Measurements from ENCODE around the gene MMUT. TPM values are rescaled to one million over a fixed set of nuclear protein-coding genes. Genes with fewer than 3 reads are reported as not detected.
"Not testable (repeated sequence)": the region's sequence is repeated elsewhere in the genome, so short reads cannot be mapped to it uniquely, and the experiment has no call there.

Gene MMUT
- total and polyA plus RNA-seq, 3 donors from 2014 or later = 17.3 to 26.8 (median 22.6) TPM

GRCh38 chr6:49499623-49500022, 36.6 kb upstream of the MMUT start, which contains the start of gene GLYATL3:
Gene GLYATL3, plus strand, starts transcription at chr6:49499923. Its CDS starts 12,068 bp downstream, at chr6:49511991.
- Histone ChIP-seq H3K36me3 (ENCODE audit: low read depth, missing control alignments) (no peaks in the 10 kb centered on the region), H3K27me3 (no peaks in the 10 kb centered on the region), H3K27ac (no peak within 1 kb of the TSS), H3K4me3 (no peak within 1 kb of the TSS), H3K9me3 (no peaks in the 10 kb centered on the region), H3K4me1 (no peaks in the 10 kb centered on the region)
- TF ChIP-seq CTCF (IDR thresholded peaks at IDR 0.05) (no peak), POLR2A (IDR thresholded peaks at IDR 0.05) (no peak)
- DNase-seq = no peak
- intact Hi-C loops (cut with DNase I; ENCODE audit: low total_unique reads) = no loop called here
- WGBS, 2 donors = 48 to 71% methylated on average over 2 of the region's 2 CpGs

DNA sequence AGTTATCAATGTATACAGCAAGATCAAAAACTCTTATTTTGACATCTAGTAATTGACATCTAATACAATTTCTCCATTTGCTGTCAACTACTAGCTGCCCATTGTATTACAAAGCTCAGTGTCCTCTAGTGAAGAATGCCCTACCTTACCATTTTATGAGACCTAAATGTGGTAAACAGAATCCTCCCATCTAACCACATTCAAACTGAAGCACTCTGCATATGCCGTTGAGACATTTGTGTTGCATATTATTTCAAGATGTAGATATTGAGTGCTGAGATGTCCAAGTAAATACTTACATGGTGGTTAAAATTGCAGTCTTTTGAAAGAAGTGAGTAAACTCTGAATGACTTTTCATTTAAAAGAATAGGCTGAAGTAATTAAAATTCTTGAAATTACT, 36.1 kb upstream of the MMUT start:
- TF ChIP-seq POLR2A (IDR thresholded peaks at IDR 0.05) (no peak), CTCF (IDR thresholded peaks at IDR 0.05) (no peak)
- no peaks in the 10 kb centered on the region for H3K27me3 ChIP-seq
- no peaks in the 10 kb centered on the region for H3K4me1 ChIP-seq
- no peaks in the 10 kb centered on the region for H3K9me3 ChIP-seq
- H3K27ac ChIP-seq = no peak overlapping the region
- intact Hi-C loops (cut with DNase I; ENCODE audit: low total_unique reads) = no loop called here
- DNase-seq = no peak
- H3K4me3 ChIP-seq = no peak overlapping the region
- 82 to 89% methylated on average over 1 of the region's 1 CpG for WGBS, 2 donors
- H3K36me3 ChIP-seq (ENCODE audit: low read depth, missing control alignments) = no peaks in the 10 kb centered on the region

DNA sequence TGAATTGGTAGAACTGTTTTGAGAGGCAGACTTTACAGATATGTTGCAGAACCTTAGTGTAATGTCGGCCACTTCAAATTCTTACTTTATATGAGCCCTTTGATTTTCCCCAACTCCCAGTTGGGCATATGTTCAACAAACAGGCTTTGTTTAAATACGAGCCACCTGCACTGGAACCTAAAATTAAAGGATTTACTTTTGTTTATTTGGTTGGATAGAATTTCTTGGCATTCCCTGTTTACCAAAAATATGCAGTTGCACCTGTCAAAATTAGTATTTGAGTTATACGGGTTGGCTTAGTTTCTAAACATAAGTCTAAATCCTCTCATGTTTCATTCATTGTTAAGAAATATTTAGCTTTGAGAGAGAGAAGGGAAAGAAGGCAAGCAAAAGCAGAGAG, 34.3 kb upstream of the MMUT start:
- DNase-seq = no peak
- H3K4me1 ChIP-seq = no peaks in the 10 kb centered on the region
- H3K36me3 ChIP-seq (ENCODE audit: low read depth, missing control alignments) = no peaks in the 10 kb centered on the region
- H3K4me3 ChIP-seq = no peak overlapping the region
- intact Hi-C loops (cut with DNase I; ENCODE audit: low total_unique reads) = no loop called here
- no peaks in the 10 kb centered on the region for H3K9me3 ChIP-seq
- WGBS, 2 donors = 78 to 92% methylated on average over 3 of the region's 3 CpGs
- H3K27me3 ChIP-seq = no peaks in the 10 kb centered on the region
- H3K27ac ChIP-seq = no peak overlapping the region
- TF ChIP-seq POLR2A (IDR thresholded peaks at IDR 0.05) (no peak), CTCF (IDR thresholded peaks at IDR 0.05) (no peak)

DNA sequence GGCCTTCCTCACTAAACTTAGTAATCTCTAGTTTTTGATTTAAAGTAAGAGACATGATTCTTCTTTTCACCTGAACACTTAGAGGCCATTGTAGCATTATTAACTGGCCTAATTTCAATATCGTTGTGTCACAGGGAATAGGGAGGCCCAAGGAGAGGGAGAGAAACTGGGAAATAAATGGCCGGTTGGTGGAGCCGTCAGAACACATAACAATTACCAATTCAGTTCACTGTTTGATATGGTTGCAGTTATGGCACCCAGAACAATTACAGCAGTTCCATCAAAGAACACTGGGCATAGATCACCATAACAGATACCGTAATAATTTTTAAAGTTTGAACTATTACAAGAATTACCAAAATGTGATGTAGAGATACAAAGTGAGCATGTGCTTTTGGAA, 27.6 kb upstream of the MMUT start:
- Histone ChIP-seq H3K27me3 (no peaks in the 10 kb centered on the region), H3K36me3 (ENCODE audit: low read depth, missing control alignments) (no peaks in the 10 kb centered on the region), H3K27ac (no peak overlapping the region), H3K4me3 (no peak overlapping the region), H3K9me3 (no peaks in the 10 kb centered on the region), H3K4me1 (no peaks in the 10 kb centered on the region)
- TF ChIP-seq POLR2A (IDR thresholded peaks at IDR 0.05) (no peak), CTCF (IDR thresholded peaks at IDR 0.05) (no peak)
- intact Hi-C loops (cut with DNase I; ENCODE audit: low total_unique reads) = no loop called here
- WGBS, 2 donors = 90 to 96% methylated on average over 4 of the region's 4 CpGs
- DNase-seq = no peak

DNA sequence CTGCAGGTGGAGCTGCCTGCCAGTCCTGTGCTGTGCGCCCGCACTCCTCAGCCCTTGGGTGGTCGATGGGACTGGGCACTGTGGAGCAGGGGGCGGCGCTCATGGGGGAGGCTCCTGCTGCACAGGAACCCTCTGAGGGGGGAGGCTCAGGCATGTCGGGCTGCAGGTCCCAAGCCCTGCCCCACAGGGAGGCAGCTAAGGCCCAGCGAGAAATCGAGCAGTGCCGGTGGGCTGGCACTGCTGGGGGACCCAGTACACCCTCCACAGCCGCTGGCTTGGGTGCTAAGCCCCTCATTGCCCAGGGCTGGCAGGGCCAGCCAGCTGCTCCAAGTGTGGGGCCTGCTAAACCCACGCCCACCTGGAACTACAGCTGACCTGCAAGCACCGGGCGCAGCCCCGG, 20.3 kb upstream of the MMUT start:
- H3K36me3 ChIP-seq (ENCODE audit: low read depth, missing control alignments); intact Hi-C loops (cut with DNase I; ENCODE audit: low total_unique reads); H3K9me3 ChIP-seq; DNase-seq; H3K4me3 ChIP-seq; H3K27me3 ChIP-seq; H3K27ac ChIP-seq; H3K4me1 ChIP-seq: not testable (repeated sequence)
- WGBS, 2 donors = 92% methylated on average over 14 of the region's 14 CpGs; no CpG with 5 or more reads in 1 of the 2 donors

DNA sequence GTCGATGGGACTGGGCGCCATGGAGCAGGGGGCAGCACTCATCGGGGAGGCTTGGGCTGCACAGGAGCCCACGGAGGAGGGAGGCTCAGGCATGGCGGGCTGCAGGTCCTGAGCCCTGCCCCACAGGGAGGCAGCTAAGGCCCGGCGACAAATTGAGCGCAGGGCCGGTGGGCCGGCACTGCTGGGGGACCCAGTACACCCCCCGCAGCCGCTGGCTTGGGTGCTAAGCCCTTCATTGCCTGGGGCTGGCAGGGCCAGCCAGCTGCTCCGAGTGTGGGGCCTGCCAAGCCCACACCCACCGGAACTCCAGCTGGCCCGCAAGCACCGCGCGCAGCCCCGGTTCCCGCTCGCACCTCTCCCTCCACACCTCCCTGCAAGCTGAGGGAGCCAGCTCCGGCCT, 18.8 kb upstream of the MMUT start:
- DNase-seq; intact Hi-C loops (cut with DNase I; ENCODE audit: low total_unique reads); H3K27ac ChIP-seq; H3K4me1 ChIP-seq; H3K36me3 ChIP-seq (ENCODE audit: low read depth, missing control alignments); H3K9me3 ChIP-seq; H3K4me3 ChIP-seq; H3K27me3 ChIP-seq: not testable (repeated sequence)
- WGBS, 2 donors = 98% methylated on average over 15 of the region's 22 CpGs; no CpG with 5 or more reads in 1 of the 2 donors

All from testis (tissue), 3 donors.